GF-D8 (cell line): Measurements from ENCODE around the gene TUBAL3.
A peak's percentile ranks its signal among the peaks of the same experiment; 100 is the strongest.
"Not testable (repeated sequence)": the region's sequence is repeated elsewhere in the genome, so short reads cannot be mapped to it uniquely, and the experiment has no call there.

Experiments
- DNase-seq: peaks from one replicate; lab custom pipeline; 2025; lab: John Stamatoyannopoulos, UW

TUBAL3 gene

GRCh38 chr10:5423771-5424170 is 19.1 kb upstream of the TUBAL3 start:
- no peak for DNase-seq

GRCh38 chr10:5419466-5420094 is 15.0 kb upstream of the TUBAL3 start:
- no peak for DNase-seq

DNA sequence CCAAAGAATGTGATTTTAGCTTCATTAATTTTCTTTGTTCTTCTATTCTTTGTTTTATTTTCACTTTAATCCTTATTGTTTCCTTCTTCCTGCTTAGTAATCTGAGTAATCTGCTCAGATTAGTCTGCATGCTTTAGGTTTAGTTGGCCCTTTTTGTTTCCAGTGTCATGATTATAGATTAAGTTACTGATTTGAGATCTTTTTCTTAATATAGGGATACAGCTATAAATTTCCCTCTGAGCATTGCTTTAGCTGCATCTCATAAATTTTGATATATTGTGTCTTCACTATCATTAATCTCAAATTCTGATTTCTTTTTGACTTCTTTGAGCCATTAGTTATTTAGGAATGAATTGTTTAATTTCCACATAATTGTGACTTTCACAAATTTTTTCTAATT is 14.0 kb upstream of the TUBAL3 start:
- DNase-seq: no peak

- DNase-seq: no peak
Observed at GRCh38 chr10:5416981-5417380, 12.4 kb upstream of the TUBAL3 start.

DNA sequence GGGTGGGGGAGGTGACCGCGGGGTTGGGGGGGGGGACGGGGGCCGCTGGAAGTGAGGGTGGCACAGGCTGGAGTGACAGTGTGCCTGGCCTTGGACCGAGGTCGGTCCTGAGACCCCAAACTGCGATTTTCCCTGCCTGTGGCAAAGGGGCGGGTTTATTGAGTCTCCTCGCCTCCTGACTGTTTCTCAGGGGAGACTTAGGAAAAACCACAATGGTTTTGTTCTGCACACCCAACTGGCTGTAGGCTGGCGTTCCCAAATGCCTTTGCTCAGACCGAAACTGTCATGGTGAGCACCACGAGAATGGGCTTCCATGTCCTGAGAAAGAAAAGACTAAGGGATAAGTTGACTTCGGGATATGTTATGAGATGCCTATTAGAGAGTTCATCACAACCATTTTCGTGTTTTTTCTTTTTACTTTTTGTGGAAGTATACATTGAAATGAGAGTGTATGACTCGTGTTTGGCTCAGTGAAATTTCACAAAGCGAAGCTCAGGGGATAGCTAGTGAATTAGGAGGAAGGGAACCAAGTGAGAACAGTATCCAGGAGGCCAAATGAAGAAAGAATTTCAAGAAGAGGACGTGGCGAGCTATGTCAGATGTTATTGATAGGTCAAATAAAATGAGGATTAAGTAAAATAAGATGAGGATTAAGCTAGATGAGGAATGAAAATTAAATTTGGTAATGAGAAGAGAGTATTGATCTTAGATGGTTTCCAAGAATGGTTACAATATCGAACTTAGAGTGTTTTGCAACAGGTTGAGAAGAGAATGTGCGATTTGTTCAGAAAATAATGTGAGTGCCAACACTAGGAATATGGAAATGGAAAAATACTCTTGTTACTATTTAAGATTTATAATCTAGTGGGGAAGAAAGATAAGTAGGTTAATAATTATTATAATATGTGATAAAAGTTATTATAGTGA is 8.6 kb upstream of the TUBAL3 start:
- no peak for DNase-seq

- peak; percentile 32 for DNase-seq
Observed at GRCh38 chr10:5412277-5412941, 7.8 kb upstream of the TUBAL3 start, which contains the start of gene NET1. Gene NET1, plus strand, starts transcription at chr10:5412557. Its CDS starts 136 bp downstream, at chr10:5412693.

- DNase-seq: no peak
Observed at GRCh38 chr10:5411941-5412276, 7.3 kb upstream of the TUBAL3 start.

GRCh38 chr10:5410787-5411186 is 6.2 kb upstream of the TUBAL3 start:
- not testable (repeated sequence) for DNase-seq

- DNase-seq: no peak
Observed at GRCh38 chr10:5406918-5407317, 2.3 kb upstream of the TUBAL3 start.

- no peak for DNase-seq
Observed at GRCh38 chr10:5402798-5403197, 1.8 kb downstream of the TUBAL3 start.

DNA sequence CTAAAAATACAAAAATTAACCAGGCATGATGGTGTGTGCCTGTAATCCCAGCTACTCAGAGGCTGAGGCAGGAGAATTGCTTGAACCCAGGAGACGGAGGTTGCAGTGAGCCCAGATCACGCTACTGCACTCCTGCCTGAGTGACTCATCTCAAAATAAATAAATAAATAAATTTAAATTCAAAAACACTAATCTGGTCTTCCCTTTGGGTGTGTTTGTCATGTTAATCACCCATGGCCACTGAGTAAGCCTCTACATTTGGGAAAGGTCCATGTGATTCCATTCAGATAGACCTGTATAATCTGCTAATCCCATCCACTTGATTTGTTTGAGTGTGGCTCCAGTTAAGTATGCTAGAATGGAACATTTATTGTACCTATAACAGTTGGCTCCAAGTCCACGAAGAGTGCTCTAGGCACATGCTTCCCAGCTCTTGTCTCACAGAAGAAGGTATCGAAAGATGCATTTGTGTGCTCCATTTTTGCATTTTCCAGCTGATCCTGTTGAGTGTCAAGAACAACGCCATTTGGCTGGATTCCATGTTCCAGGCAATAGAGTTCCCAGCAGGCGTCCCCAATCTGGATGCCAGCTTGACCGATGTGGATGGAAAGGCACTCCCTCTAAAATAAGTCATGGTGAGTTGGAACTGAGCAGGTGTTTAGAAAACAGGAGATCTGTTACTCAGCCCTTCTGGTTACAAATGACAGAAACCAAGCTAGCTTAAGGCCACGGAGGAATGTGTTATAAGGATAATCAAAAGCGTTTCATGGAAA is 4.0 kb downstream of the TUBAL3 start:
- DNase-seq: no peak

GRCh38 chr10:5399332-5399731 is 5.3 kb downstream of the TUBAL3 start:
- no peak for DNase-seq

DNA sequence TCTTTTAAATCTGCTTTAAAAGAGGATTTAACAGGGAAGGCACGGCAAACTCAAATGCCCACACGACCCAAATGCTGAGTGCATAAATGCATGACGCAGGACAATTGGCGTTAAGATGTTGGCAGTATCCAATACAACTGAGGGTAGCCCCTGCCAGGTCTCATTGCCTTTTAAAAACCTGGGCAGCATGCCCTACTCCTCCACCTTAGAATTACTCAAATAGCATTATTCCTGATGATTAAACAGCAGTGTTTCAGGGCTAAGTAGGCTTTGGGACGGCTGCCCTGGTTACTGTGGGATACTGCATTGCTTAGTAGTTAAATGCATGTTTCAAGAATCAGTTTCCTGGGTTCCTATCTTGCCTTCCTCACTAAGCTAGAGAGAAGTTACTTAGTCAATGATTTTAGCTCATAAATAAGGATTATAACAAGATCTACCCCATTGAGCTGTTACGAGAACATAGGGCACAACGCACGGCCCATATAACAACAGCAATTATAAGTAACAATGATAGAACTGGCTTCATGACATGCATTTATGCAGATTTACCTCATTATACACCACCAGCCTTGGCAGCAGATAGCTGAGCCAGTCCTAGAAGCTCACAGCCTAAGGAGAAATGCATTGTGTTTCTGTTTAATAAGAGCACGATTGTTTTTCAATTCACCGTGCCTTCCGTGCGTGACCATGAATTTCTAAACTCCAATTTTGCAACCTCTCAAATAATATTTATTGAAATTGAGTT is 7.9 kb downstream of the TUBAL3 start:
- no peak for DNase-seq

- no peak for DNase-seq
Observed at GRCh38 chr10:5395168-5395567, 9.5 kb downstream of the TUBAL3 start.

- DNase-seq: no peak
Observed at GRCh38 chr10:5393529-5393928, 11.1 kb downstream of the TUBAL3 start.

DNA sequence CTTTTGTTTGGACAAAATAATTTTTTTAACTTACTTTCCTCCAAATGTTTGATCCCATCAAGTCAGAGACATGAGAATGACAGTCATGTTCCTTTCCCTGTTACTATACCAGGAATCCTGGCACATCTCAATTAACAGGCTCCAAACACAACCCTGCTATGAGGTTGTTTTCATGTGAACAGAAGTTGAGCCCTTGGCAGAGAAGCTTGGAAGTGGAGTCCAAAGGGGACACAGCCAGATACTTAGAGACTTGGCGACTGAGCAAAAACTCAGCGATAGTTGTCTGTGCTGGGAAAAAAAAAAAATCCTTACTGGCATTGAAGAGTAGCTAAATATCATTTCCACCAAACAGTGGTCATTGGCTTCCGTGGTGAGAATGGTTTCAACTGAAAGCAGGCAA is 12.8 kb downstream of the TUBAL3 start:
- no peak for DNase-seq

DNA sequence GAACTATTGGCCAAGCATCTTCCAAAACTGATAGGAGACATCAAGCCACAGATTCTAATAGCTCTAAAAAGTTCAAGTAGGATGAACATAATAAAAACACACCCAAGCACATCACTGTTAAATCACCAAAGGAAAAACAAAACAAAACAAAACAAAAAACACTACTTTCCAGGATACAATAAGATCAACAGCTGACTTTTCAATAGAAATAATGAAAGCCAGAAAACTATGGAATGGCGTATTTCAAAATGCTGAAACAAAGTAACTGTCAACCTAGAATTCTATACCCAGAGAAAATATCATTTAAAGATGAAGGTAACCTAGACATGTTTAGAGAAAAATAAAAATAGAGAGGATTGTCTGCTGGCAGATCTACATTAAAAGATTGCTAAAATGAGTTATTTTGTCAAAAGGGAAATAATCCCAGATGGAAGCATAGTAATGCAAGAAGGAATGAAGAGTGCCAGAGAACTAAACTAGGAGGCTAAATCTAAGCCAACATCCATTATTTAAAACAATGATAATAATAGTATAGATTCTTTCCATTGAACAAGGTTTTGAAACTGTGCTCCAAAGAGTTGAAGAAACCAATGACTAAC is 13.9 kb downstream of the TUBAL3 start:
- DNase-seq: no peak

DNA sequence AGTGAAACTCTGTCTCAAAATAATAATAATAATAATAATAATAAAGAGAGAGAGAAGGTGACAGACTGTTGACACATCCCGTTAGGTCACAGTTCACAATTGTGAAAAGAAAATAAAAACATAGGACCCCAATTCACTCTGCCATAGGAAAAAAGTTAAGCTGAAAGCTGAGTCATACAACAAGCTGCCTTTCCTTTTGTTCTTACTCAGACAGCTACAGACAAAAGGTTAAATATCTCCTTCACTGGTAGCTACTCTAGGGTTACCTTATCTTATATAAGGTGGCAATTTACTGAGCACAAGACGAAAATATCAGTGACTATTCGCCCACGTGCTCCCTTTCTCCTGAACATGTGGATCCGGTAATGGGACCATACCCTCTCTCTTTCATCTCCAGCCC is 17.5 kb downstream of the TUBAL3 start:
- no peak for DNase-seq

GRCh38 chr10:5385224-5385623 is 19.4 kb downstream of the TUBAL3 start:
- DNase-seq: no peak

- no peak for DNase-seq
Observed at GRCh38 chr10:5381187-5381586, 23.4 kb downstream of the TUBAL3 start.

DNA sequence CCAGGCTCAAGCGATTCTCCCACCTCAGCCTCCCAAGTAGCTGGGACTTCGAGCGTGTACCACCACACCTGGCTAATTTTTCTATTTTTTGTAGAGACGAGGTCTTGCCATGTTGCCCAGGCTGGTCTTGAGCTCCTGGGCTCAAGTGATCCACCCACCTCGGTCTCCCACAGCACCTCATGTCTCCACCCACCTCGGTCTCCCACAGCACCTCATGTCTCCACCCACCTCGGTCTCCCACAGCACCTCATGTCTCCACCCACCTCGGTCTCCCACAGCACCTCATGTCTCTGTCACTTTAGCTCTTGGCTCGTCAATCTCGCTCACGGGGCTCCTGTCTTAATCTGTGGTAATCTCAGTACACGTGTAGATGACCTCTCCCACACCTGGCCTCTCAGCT is 24.2 kb downstream of the TUBAL3 start:
- DNase-seq: not testable (repeated sequence)
